M059J (cell line): ENCODE data around the gene GPR26. TPM values are rescaled to one million over a fixed set of nuclear protein-coding genes. Genes with fewer than 3 reads are reported as not detected.
A peak's percentile ranks its signal among the peaks of the same experiment; 100 is the strongest.

Source experiments
- DNase-seq: peaks from one replicate; pipeline ENCODE4 v3.0.0-alpha.2; 2012; ENCODE audit warnings: low read depth
- total RNA-seq: library from RNA; depleted of rRNA; stranded (reverse); fragments of >200 nt; shearing (Covaris generic); gene quantifications from 2 replicates; pipeline ENCODE4 v1.2.3, GENCODE V29; 2014; rRNA removed

GPR26 gene, protein sequence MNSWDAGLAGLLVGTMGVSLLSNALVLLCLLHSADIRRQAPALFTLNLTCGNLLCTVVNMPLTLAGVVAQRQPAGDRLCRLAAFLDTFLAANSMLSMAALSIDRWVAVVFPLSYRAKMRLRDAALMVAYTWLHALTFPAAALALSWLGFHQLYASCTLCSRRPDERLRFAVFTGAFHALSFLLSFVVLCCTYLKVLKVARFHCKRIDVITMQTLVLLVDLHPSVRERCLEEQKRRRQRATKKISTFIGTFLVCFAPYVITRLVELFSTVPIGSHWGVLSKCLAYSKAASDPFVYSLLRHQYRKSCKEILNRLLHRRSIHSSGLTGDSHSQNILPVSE
- total RNA-seq: not detected in 2 replicates

DNA sequence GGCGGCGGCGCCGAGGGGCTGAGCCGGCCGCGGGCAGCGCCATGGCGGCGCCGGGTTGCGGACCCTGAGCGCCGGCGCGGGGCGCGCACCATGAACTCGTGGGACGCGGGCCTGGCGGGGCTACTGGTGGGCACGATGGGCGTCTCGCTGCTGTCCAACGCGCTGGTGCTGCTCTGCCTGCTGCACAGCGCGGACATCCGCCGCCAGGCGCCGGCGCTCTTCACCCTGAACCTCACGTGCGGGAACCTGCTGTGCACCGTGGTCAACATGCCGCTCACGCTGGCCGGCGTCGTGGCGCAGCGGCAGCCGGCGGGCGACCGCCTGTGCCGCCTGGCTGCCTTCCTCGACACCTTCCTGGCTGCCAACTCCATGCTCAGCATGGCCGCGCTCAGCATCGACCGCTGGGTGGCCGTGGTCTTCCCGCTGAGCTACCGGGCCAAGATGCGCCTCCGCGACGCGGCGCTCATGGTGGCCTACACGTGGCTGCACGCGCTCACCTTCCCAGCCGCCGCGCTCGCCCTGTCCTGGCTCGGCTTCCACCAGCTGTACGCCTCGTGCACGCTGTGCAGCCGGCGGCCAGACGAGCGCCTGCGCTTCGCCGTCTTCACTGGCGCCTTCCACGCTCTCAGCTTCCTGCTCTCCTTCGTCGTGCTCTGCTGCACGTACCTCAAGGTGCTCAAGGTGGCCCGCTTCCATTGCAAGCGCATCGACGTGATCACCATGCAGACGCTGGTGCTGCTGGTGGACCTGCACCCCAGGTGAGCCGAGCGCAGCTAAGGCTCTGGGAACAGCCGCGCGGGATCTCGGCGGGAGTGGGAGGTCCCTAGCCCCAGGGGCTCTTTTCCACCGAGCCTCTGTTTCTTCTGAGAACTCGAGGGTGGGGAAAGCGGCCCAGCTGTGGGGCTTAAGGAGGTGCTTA, at the start of gene GPR26:
TSS of gene GPR26 (plus strand) at position 38 of the 919 bp plus-strand sequence. CDS start at position 91, 53 bp downstream.
- DNase-seq: no peak

DNA sequence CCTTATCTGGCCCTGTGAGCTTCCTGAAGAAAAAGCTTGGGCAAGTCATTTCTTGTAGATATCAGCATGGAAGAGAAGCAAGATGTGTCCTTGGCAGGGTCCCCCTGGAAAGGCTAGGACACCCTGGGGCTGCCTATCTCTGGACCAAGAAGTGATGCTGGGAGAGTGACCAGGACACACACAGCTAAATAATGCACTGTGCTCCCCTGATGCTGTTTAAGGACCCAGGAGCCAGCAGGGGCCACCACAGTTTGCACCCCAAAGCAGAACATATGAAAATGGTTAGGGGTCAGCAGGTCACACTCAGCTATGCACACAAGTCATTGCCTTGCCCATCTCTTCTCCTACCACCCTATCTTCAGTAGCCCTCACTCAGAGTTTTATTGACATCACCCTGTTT, 47.9 kb upstream of the GPR26 start:
- DNase-seq: no peak

DNA sequence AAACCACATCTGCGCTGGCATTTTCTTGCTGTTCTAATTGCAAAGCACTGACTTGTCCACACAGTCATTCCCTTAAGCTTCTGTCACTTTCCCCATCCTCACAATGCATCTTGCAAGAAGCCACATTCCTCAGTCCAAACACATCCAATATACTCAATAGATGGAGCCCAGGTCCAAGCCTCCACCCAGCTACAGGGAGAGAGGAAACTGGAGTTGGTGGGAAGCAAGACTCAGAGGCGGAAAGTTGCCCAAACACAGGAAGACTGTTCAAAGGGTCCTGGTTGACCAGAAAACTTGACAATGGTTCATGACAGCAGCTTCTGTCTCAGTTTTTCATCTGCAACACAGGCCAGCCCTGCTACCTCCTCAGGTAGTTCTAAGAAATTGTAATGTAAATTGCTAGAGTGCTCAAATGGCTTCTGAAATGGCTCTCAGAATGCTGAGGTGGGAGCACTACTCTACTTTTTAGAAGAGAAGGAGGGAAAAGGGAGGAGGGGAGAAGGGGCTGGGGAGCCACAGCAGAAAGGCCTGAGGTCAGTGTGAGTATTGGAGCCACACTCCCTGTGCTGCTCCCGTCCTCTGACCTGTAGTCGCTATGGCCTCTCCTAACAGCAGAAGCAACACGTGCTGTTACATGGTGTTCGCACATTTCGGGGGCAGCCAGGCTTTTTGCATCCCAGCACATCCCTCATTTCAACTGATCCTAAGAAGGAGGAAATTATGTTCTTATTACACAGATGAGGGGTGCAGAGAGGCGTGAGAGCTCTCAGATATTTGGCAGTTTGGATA, 46.9 kb upstream of the GPR26 start:
- no peak for DNase-seq

DNA sequence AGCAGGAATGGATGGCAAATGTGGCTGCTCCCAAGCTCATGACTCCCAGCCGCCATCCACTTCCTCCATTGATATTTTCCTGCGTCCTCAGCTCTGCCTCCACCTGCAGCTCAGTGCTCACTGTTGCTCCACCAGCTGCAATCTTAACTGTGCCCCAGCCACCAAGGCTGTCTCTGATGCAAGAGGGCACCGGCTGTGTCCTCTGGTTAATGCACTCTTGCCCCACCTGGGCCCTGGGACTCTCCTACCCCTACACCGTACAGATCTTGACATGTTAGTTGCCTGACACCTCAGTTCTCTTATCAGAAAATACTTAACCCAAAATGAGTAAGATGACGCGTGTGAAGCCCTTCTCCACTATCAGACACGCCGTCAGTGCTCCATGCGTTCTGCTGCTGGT, 45.5 kb upstream of the GPR26 start:
- no peak for DNase-seq

DNA sequence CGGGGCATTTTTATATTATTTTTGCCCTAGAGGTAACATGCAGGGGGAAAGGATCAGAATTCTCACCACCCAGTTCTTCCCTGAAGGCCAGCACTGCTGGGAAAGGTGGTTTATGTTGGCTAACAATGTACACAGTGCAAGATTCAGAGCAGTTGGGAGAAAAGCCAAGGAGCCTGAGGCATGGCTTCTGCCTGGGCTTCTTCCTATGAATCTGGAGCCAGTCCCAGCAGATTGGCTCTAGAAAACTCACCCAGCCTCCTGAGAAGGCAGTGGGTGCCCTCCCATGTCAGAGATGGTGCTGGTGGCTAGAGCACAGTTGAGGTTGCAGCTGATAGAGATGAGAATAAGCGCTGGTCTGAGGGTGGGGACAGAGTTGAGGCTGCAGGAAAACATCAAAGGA, 44.7 kb upstream of the GPR26 start:
- DNase-seq: no peak

DNA sequence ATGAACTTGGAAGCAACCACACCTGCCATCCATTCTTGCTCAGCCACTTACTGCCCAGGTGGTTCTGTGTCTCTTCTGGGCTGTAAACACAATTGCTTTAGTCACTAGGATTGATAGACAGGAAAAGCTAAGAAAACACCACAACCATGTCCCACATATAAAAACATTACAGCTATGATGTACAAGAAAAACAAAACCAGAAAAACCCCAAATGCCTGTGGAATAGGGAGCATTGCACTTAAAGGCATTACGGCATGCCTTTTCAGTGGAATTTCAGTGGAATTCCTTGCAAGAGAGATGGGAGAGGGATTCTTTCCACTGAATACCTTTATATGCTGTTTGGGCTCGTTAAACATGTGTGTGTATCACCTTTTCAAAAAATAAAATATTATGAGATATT, 44.2 kb upstream of the GPR26 start:
- no peak for DNase-seq

DNA sequence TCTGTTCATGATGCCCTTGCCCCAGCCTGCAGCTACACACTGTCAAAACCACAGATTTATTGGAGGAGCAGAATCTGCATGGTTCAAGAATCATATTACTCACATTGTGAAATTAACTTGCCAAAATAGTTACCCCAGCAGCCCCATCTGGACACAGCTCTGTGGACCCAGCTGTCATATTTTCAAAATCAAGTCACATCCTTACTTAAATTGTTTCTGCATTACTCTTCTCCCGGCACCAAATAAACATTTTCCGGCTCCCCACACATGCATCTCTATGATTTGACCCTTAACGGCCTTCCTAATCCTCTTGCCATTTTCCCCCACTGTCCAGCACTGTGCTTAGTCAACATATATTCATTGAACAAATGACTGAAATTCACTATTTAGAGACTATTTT, 43.8 kb upstream of the GPR26 start:
- DNase-seq: peak; percentile 14

DNA sequence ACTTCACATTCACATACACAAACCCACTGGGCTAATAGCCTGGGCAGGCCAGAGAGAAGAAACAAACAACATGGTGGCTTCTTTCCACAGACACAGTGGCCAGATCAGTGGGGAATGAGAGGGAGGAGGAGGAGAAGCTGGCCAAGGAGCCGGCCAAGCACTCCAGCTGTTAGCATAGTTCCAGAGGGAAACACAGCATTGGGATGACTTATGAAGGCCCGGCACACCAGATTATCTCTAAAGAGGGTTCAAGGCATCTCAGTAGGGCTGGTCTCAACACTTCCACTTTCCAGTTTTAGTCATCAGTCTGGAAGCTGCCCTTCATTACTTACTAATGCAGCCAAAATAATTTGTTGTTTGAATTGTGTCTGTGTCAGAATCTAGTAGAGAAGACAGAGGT, 42.1 kb upstream of the GPR26 start:
- no peak for DNase-seq

DNA sequence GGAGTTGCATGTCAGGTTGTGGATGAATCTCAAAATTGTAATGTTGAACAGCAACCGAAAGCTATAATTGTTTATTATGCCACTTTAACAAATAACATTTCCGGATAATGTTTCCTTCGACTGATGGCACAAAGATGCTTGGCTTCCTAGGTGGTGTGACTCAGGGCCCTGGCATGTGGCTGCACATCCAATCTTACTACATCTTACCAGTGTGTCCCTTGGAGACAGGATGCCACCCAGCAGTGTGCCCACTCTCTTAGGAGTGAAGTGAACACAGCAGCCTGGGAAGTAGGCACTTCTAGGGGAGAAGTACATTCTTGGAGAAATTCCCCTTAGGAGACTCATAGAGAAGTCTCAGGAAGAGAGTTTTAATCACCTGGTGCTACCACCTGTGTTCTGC, 33.0 kb upstream of the GPR26 start:
- DNase-seq: peak; percentile 27

DNA sequence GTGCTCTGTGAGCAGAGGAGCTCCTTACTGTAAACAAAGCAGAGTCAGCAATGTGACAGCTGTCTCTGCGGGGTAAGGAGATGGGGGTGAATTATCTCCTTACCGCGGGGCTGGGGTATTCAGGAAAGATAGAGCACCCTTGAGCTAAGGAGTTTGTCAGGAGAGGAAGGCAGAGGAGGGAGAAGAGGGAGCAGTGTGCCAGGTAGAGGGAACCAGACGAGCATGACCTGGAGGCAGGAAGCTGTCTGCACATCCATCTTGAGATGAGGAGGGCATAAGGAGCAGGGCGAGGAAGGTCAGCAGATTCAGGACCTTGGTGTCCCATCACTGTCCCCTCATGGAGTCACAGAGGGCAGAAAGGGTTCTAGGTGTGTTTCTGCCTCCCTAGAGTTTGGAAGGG, 32.5 kb upstream of the GPR26 start:
- DNase-seq: no peak

DNA sequence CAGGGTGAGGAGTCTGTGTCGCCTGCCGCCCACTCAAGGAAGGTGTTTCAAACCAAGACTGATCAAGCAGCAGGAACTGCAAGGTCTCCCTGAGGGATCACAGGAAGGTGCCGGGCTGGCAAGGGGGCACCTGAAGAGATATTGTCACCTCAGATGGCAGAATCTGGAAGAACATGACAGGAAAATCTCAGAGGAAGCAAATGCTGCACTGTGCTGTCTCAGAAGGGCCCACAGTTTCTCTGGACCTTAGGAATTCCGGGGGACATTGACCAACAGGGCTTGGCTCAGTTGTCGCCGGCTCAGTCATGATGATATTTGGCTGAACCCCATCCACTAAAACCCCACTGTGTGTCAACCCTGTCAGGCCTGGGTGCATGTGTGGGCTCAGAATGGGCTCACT, 31.9 kb upstream of the GPR26 start:
- DNase-seq: no peak

DNA sequence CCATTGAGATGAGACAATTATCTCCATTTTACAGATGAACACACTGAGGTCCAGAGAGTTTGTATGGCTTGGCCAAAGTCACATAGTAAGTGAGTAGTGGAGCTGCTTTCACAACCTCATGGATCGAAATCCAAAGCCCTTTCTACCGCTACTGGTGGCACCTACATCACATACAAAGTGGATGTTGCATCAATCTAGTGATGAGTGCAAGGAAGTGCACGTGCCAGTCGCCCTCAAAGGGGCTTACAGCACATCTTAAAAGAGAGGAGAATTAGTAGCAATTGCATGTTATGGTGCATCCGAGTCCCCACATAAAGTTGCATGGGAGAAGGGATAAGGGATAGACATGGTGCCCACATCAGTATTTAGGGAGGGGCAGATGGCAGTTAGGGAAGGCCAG, 31.0 kb upstream of the GPR26 start:
- DNase-seq: no peak

DNA sequence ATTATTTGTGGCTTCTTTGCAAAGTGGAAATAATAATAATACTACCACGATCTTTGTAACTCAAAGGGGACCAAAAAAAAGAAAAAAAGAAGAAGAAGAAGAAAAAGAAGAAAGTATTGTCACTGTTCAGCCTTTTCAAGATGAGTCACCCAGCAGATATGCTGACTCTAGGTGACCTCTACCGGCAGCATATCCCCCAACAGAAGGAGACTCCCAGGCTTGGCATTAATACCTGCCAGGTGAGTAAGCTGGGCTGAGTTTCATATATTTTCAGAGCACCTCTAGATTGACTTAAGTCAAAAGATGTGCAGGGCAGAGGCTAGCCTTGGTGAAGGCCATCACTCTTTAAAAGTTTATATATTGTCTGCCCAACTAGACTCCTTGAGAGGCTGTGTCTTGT, 30.4 kb upstream of the GPR26 start:
- peak; percentile 7 for DNase-seq

DNA sequence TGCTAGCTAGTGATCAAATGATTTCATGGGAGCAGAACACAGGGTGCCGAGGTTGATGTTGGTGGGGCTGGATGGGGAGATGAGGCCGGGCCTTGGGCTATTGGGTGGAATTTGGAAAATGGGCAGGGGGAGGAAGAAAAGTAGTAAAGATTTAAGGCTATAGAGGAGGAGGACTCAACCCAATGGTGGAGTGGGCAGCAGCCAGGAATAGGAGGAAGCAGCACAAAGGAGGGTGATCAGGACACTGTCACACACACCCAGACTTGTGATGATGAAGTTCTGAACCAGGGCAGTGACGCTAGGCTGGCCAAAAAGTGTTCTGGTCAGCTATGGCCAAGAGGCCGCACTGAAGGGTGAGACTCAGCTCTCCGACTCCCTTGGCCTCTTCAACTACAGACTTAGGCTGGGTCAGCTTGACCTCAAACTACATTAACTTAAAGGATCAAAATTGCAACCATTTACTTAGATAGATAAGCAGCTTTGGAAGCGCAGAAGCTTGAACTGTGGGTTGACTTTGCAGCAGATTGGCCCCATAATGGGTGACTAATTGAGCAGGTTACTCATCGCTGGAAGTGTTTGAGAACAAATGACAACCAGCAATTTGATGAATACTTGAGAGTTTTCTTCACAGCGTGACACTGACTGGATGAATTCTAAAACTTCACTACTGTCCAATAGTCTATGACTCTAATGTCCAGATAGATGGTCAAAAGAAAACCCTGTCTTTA, 29.4 kb upstream of the GPR26 start:
- DNase-seq: peak; percentile 42

DNA sequence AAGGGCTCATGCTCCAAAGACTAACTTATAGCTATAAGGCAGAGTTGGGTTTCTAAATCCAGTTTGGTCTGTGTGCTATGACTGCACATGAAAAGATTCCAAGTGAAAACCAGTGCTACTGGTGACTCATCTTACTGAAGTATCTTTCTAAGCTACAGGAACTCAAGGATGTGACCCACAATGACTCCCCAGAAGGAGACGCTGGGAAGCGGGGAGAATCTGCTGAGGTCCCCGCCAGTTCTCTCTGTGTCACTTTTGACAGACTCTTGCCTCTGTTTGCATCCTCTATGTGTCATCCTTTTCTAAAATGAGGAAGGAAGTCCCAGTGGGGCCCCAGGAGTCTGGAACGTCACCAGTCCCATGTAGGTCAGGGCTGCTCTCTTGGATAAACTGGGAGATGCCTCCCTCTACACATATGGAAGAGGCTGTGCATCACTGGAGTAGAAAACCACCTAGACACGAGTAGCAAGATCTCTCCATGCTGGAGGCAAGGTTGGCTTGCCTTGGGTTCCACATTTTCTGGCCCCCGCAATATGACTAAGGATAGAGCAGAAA, 28.8 kb upstream of the GPR26 start:
- DNase-seq: peak; percentile 64

DNA sequence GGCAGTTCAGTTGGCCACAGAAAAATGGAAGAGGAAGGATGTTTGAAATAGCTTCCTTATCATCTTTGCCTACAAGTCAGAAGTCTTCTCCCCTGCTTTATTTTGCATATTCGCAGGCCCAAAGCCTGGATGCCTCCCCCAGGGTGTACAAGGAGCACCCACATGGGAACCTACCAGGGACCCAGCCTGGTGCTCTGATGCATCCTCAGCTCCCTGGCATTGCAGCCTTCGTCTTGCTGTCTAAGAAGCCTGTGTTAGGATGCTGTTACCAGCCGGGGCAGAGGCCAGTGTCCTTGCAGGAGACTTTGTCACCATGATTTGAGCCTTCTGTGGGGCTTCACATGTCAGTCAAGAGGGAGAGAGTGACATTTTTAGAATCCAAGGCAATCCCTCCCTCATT, 27.0 kb upstream of the GPR26 start:
- no peak for DNase-seq

DNA sequence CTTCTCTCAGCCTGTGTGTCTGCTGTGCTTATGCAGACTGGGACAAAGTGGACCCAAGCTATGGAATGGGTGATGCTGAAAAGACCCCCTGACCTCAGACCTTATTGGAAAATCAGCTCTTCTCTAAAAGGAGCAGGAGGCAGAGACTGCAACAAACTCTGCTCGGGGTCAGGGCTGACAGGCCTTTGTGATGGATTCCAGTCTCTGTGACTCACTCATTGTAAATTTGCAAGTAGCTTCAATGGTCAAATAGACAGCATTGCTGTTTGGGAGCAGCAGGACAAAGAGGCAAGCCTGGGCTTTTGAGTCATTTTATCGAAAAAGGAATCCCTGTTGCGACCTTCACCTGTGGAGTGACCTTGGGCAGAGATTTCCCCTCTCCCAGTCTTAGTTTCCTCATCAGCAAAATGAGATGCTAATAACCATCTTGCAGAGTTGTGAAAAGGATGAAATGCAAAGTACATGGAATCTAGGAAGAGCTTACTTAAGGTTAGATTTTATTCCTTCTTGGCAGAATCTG, 26.1 kb upstream of the GPR26 start:
- peak; percentile 10 for DNase-seq

DNA sequence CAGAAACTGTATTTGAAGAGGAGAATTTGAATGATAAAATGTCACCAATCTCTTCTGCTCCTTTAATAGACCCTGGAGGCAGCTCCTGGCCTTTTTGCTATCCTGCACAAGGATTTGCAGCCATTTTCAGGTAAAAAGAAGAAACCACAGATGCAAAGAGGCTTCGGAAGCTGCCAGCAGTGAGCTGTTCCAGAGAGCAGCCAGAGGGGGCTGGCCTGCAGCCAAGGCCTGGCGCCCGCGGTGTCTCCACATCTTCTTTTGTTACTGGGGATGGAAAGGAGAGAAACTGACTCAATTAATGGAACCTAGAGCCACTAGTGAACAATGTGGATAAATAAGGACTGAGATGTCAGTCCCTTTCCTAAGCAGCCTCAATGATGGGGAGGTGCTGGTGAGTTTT, 23.9 kb upstream of the GPR26 start:
- peak; percentile 22 for DNase-seq

DNA sequence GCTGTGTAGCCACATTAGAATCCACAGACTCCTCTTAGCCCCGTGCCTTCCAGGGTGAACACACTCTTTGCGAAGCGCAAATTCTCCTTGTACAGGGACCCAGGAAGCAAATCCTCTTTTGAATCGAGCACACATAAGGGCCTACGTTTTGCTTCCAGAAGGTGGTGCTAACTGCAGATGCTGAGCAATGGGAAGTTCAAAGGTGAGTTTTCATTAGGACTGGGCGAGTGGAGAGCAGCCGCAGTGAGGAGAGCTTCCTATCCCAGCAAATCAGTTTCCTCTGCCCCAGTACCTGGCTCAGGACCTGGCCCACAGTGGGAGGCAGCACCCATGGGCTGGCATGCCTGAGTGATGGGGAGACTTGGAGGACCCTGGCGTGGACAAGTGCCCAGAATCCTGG, 23.5 kb upstream of the GPR26 start:
- no peak for DNase-seq

DNA sequence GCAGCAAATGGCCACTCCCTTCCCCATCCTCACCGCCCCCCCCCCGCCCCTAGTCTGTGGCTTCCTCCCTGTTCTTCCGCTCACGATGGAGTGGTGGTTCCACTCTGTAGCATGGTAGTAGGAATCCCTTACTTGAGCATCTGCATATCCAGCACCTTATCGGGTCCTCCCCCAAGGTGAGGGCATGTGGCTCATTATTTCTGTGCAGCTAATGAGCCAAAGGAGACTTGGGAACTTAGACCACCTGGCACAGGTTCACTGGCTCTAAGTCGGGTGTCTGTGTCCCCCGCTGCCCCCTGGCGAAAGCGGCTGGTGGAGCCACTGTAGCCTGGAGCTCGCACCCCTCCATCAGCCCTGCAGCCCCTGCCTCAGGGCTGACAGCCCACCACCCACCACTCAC, 22.8 kb upstream of the GPR26 start:
- no peak for DNase-seq

DNA sequence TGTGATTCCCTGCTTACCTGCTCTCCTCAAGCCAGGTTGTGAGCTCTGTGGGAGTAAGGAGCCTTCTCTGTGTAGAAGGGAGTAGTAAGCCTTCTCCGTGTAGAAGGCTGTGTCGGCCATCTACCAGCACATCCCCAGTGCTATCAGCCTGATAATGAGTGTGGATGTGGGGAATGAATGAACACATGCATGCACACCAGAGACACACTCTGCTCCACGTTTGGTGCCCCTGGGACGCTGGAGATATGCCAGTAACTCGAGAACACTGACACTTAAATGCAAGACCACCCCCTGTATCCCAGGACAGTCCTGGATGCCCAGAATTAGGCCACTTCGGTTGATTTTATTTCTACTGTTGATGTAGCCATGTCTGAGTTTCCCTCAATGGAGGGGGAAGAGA, 21.1 kb upstream of the GPR26 start:
- no peak for DNase-seq
